Mesenteric fat pad (tissue), 1 donor: ENCODE data around the gene SNTB2. TPM values are rescaled to one million over a fixed set of nuclear protein-coding genes. Genes with fewer than 3 reads are reported as not detected.
"Not testable (repeated sequence)": the region's sequence is repeated elsewhere in the genome, so short reads cannot be mapped to it uniquely, and the experiment has no call there.

Experiments used
- DNase-seq: peaks from one replicate; pipeline ENCODE4 v3.0.0-alpha.2; 2020; ENCODE audit warnings: low spot score
- total RNA-seq: library from RNA; stranded (reverse); fragmentation: NEBNext Ultra II Directional; extraction: Animal tissue kit (Norgen Biotek cat#: 25700); gene quantifications from one replicate; pipeline ENCODE4 v1.2.1, GENCODE V29; 2021
- donor health status: DM: yes; HTN: yes; CAD: no.

The SNTB2 gene
- total RNA-seq, 1 donor from 2014 or later = 49.2 TPM

DNA sequence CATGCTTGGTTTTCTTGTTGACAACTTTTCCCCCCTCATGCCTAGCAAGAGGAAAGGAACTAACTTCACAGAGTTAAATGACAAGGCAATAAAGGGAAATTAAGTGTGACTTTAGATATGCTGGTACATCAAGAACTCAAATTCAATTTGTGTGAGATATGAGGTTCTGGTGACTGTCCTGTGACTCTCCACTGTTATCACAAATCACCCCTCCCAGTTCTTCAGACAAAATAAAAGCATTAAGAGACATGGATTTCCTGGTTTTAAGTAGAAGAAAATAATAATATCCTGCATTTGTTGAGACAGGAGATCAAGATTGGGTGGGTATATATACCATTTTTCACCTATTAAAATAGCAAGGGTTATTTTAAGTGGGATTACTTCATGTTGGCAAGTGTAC lies 46.2 kb downstream of the SNTB2 start:
- DNase-seq = no peak

DNA sequence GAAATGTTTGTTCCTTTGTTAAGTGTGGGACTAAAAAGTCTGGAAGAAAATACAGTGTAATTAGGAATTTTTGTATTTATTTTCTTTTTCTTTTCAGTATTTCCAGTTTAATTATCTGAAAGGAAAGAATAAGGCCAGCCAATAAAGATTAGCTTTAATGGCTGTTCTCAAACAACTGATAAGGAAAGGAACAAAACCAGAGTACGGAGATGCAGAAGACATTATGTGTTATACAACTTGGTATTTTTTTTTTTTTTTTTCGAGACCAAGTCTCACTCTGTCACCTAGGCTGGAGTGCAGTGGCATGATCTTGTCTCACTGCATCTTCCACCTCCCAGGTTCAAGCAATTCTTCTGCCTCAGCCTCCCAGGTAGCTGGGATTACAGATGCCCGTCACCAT lies 47.5 kb downstream of the SNTB2 start:
- no peak for DNase-seq

DNA sequence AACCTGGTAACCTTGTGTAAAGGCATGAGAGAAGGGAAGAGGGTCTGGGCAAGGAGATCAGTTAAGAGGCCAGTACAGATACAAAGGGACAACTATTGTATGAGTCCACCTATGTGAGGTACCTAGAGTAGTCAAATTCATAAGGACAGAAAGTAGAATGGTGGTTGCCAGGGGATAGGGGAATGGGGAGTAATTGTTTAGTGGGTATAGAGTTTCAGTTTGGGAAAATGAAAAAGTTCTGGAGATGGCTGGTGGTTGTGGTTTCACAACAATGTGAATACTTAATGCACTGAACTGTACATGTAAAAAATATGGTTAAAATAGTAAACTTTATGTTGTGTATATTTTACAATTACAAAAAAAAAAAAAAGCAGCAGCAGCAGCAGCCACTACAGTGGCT lies 49.4 kb downstream of the SNTB2 start:
- no peak for DNase-seq

GRCh38 chr16:69237296-69237695 lies 50.3 kb downstream of the SNTB2 start:
- no peak for DNase-seq

DNA sequence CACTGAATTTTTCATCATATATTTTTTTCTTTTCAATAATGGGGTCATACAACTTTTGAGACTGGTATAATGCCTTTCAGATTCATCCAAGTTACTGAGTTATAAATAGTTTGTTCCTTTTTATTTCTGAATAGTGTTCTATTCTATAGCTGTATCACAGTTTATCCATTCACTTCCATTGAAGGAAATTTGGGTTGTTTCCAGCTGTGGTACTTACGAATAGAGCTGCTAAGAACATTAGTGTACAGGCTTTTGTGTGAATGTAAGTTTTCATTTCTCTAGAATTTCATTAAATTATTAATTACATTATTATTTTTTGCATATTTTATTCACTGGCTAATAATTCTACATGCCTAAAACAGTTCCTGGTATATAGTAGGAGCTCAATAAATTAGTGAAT lies 52.9 kb downstream of the SNTB2 start:
- DNase-seq = no peak

DNA sequence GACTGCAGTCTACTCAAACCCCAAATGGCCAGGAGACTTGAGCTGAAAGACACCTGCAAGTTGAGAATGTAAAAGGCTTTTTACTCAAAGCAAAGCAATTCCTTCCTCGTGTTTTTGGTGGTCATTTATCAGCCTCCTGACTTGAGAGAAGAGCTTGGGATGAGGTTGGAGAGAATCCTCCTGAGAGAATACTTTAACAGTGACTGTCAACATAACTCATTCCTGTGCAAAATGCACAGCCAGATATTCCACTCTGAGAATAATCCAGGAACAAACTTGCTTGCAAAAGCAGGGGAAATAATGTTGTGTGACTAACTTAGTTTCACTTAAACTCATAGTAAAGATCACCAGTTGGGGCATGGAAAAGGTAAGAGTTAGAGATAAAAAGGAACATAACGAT lies 53.4 kb downstream of the SNTB2 start:
- no peak for DNase-seq

DNA sequence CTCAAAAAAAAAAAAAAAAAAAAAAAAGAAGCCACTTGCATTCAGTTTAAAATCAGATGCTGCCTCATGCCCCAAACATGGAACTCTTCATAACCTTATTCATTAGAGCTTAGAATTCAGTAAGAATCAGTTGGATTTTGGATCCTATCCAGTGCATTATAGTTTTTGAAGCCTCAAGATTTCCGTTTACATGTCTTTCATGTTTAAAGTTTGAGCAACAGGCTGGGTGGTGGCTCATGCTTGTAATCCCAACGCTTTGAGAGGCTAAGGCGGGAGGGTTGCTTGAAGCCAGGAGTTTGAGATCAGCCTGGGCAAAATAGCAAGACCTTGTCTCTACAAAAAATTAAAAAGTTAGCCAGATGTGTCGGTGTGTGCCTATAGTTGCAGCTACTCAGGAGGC lies 55.0 kb downstream of the SNTB2 start:
- no peak for DNase-seq

DNA sequence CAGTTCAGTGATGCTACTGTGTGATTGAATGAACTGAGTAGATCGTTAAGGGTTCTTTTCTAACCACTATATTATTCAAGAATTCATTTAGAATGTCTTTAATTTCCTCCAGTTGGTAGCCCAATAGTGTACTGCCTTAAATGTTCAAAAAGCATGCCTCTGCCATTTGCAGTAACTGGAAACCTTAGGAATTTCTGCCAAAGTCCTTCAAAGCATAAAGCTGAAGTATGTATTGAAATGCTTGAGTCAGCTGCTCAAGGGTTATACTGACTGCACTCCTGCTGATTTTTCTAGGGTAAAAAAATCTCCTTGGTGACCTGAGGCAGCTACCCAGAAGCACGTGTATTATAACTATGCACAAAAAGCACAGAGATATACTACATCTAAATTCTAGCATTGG lies 56.5 kb downstream of the SNTB2 start:
- DNase-seq = no peak

- DNase-seq = no peak
These were observed 57.4 kb downstream of the SNTB2 start for GRCh38 chr16:69244336-69244735.

GRCh38 chr16:69250081-69250480 lies 63.1 kb downstream of the SNTB2 start:
- no peak for DNase-seq

DNA sequence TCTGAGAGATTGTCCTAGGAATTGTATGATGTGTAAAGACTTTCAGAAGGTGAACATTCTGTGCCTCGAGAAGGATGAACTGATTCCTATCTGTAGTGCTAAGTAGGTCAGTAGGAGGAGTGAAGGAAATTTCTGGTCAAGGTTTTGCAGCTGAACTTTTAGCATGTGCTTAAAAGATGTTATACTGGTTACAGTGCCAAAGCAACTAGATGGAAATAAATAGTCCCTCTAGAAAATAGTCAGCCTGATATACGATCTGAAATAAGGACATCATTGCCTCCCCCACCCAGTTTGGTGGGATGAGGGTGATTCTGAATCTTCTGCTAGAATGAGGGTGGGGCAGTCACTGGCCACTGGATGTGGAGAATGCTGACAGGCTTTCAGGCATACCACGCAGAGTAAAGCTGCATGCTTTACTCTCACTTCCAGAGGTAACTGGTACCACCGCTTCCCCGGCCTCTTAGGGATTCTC lies 66.9 kb downstream of the SNTB2 start:
- no peak for DNase-seq

DNA sequence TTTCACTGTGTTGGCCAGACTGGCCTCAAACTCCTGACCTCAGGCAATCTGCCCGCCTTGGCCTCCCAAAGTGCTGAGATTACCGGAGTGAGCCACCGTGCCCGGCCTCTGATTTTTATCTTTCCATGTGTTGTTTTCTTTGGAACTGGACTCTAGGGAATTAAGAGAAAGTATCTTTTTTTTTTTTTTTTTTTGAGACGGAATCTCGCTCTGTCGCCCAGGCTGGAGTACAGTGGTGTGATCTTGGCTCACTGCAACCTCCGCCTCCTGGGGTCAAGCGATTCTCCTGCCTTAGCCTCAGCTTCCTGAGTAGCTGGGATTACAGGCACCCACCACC lies 72.4 kb downstream of the SNTB2 start:
- DNase-seq = not testable (repeated sequence)

DNA sequence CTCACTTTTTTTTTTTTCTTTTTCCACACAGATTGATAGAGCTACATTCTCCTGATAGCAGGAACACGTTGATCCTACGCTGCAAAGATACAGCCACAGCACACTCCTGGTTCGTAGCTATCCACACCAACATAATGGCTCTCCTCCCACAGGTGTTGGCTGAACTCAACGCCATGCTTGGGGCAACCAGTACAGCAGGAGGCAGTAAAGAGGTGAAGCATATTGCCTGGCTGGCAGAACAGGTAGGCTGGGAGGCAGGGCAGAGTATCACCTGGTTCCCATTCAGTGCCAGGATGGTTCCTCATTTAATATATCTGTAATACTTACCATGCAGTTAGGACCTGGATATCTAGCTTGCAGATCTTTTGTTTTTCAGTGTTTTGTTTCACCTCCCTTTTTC lies 73.1 kb downstream of the SNTB2 start:
- no peak for DNase-seq

DNA sequence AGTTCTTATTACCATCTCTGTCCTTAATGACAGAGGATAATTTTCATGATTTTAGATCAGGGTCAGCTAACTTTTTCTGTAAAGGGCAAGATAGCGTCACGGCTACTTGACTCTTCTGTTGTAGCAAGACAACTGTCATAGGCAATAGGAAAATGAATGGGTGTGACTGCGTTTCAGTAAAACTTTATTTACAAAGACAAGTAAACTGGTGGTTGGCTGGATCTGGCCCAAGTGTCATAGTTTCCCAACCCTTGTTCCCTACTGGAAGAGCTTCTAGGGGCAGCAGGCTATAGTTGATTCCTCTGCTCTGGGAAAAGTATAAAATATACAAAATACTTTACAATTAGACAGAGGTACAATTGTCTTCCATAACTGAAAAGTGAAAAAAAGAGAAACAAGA lies 73.5 kb downstream of the SNTB2 start:
- DNase-seq = no peak

DNA sequence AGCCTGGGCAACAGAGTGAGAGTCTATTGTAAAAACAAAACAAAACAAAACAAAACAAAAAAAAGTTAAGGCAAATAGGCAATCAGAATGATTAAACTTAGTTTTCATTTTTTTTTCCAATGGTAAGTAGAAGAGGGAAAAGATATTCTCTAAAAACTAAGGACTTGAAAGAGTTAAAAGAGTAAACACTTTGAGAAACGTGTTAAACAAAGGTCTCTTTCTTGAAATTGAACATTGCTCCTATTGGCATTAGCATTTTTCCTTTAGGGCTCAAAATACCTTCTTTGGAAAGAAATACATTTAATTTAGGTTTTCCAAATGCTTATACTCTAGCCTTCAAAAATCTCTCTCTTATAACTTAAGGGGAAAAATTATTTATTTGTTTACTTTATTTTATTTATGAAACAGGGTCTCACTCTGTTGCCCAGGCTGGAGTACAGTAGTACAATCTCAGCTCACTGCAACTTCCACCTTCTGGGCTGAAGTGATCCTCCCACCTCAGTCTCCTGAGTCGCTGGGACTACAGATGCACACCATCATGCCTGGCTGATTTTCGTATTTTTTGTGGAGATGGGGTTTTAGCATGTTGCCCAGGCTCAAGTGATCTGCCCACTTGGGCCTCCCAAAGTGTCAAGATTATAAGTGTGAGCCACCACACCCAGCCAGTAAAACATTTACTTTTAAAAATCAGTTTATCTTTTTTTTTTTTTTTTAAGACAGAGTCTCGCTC lies 79.5 kb downstream of the SNTB2 start:
- DNase-seq = no peak

DNA sequence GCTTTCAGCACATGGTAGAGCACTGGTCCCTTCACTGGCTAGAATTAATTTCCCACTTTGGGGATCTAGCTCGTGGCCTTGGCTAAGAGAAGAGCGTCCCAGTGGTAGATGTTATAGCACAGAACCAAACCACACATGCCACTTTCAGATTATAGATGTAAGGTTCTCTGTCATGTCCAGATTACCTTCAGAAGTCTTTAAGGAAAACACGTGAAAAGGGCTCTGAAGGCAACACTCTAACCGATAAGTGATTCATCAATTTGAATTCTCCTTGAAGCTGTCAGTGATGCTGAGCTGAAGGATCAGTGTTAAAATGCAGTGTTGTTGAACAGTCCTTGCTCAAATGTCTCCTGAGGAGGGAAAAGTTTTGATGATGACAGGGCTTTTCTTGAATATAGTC lies 80.7 kb downstream of the SNTB2 start:
- no peak for DNase-seq

GRCh38 chr16:69270395-69270794 lies 83.4 kb downstream of the SNTB2 start:
- DNase-seq = no peak

GRCh38 chr16:69270831-69271230 lies 83.9 kb downstream of the SNTB2 start:
- no peak for DNase-seq

GRCh38 chr16:69273009-69273408 lies 86.0 kb downstream of the SNTB2 start:
- DNase-seq = no peak

DNA sequence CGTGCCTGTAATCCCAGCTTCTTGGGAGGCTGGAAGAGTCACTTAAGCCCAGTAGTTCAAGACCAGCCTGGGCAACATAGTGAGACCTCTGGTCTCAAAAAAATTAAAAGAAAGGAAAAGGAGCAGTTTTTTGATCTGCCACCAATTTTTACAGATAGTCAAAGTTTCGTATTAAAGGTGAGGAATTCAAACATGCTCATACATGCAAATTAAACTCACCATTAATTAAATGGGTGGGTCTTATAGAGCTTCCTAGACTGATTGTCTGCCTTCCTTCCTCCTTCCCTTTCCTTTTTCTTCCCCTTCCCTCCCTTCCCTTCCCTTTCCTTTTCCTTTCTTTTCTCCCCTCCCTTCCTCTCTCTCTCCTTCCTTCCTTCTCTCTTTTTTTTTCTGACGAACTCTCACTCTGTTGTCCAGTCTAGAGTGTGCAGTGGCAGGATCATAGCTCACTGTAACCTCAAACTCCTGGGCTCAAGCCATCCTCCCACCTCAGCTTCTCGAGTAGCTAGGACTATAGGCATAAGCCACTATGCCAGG lies 87.8 kb downstream of the SNTB2 start:
- no peak for DNase-seq

- no peak for DNase-seq
These were observed 89.5 kb downstream of the SNTB2 start for GRCh38 chr16:69276148-69277115.

GRCh38 chr16:69277413-69277812 lies 90.4 kb downstream of the SNTB2 start:
- DNase-seq = no peak
